Measurements from ENCODE around the gene STAC. TPM values are rescaled to one million over a fixed set of nuclear protein-coding genes. Genes with fewer than 3 reads are reported as not detected.

The STAC gene
- total RNA-seq, 1 donor: 3.3 TPM

DNA sequence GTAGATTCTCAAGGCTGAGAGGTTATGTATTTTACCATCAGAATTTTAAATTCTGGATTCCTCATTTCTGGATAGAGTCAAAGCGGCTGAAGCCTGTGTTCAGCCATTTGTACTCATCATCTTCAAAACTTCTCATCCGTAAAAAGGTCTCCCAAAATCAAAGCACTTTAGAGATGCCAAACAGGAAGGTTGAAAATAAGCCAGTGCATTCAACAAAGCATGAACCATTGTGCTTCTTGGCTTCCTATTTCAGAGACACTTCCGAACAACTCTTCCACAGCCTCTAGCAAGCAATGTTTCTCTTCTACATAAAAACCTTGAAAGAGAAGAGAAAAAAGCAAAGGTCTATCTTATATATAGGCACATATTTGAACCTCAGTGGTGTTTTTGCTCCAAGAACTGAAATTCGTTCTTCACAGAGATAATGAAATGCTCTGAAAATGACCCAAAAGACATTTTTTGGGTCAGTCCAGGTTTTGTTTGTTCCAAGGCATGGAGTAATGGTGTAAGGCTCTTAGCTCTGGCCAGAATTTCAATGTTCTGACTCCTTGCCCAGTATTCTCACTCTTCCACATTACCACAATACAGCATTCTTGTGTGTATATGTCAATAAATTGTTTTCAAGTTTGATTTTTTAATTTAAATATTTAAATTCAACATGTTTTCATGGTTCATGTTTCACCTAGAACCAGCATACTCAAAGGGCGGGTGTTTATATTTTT lies 163.1 kb downstream of the STAC start:
- TF ChIP-seq, protein P1, sequence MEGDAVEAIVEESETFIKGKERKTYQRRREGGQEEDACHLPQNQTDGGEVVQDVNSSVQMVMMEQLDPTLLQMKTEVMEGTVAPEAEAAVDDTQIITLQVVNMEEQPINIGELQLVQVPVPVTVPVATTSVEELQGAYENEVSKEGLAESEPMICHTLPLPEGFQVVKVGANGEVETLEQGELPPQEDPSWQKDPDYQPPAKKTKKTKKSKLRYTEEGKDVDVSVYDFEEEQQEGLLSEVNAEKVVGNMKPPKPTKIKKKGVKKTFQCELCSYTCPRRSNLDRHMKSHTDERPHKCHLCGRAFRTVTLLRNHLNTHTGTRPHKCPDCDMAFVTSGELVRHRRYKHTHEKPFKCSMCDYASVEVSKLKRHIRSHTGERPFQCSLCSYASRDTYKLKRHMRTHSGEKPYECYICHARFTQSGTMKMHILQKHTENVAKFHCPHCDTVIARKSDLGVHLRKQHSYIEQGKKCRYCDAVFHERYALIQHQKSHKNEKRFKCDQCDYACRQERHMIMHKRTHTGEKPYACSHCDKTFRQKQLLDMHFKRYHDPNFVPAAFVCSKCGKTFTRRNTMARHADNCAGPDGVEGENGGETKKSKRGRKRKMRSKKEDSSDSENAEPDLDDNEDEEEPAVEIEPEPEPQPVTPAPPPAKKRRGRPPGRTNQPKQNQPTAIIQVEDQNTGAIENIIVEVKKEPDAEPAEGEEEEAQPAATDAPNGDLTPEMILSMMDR (IDR thresholded peaks at IDR 0.05; ENCODE audit: extremely low read depth, low read depth, low read length): no peak

DNA sequence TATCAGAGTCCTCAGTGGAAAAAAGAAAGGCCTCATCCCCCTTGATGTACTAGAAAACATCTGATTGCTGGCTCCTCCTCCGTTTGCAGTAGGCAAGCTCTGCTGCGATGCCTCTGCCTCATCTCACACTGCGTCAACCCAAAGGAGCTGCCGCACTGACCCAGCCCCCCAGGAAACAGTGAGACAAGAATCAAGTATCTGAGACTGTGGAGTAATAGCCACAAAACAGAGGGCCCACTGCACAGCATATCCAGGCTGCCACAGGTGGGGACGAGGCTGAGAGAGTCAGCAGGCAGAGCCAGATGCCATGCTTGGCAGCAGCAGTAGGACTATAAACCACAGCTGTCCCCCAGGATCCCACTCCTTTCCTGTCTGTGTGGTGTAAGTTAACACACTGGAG lies 165.9 kb downstream of the STAC start:
- Histone ChIP-seq H3K27ac (ENCODE audit: low read depth, low read length) (no peak overlapping the region), H2AFZ (ENCODE audit: low read length) (no peak overlapping the region), H3K36me3 (ENCODE audit: insufficient read depth, low read length) (no peaks in the 10 kb centered on the region), H3K4me3 (ENCODE audit: insufficient read depth, low read length) (no peak overlapping the region), H3K9me3 (ENCODE audit: low read depth, low read length) (no peaks in the 10 kb centered on the region), H3K27me3 (ENCODE audit: insufficient read depth, low read length) (no peaks in the 10 kb centered on the region), H3K4me1 (ENCODE audit: insufficient read depth, low read length) (peaks cover 8% of the 10 kb centered on the region), H3K79me2 (ENCODE audit: insufficient read depth, low read length) (no peaks in the 10 kb centered on the region), H3K4me2 (ENCODE audit: insufficient read depth, low read length) (no peak overlapping the region), H4K20me1 (ENCODE audit: insufficient read depth, low read length) (no peaks in the 10 kb centered on the region)
- TF ChIP-seq, protein P1 (IDR thresholded peaks at IDR 0.05; ENCODE audit: extremely low read depth, low read depth, low read length): no peak
- peak; percentile 15 for DNase-seq (ENCODE audit: insufficient read length, low spot score, missing footprints)

More for the DNA sequence above, 163.1 kb downstream of the STAC start:
- no peaks in the 10 kb centered on the region for H4K20me1 ChIP-seq (ENCODE audit: insufficient read depth, low read length)
- DNase-seq (ENCODE audit: insufficient read length, low spot score, missing footprints): no peak
- H3K27me3 ChIP-seq (ENCODE audit: insufficient read depth, low read length): no peaks in the 10 kb centered on the region
- no peak overlapping the region for H3K27ac ChIP-seq (ENCODE audit: low read depth, low read length)
- H3K4me3 ChIP-seq (ENCODE audit: insufficient read depth, low read length): no peak overlapping the region
- H3K4me2 ChIP-seq (ENCODE audit: insufficient read depth, low read length): no peak overlapping the region
- H3K9me3 ChIP-seq (ENCODE audit: low read depth, low read length): no peaks in the 10 kb centered on the region
- H2AFZ ChIP-seq (ENCODE audit: low read length): no peak overlapping the region
- H3K36me3 ChIP-seq (ENCODE audit: insufficient read depth, low read length): no peaks in the 10 kb centered on the region
- no peaks in the 10 kb centered on the region for H3K79me2 ChIP-seq (ENCODE audit: insufficient read depth, low read length)
- H3K4me1 ChIP-seq (ENCODE audit: insufficient read depth, low read length): peaks cover 8% of the 10 kb centered on the region

DNA sequence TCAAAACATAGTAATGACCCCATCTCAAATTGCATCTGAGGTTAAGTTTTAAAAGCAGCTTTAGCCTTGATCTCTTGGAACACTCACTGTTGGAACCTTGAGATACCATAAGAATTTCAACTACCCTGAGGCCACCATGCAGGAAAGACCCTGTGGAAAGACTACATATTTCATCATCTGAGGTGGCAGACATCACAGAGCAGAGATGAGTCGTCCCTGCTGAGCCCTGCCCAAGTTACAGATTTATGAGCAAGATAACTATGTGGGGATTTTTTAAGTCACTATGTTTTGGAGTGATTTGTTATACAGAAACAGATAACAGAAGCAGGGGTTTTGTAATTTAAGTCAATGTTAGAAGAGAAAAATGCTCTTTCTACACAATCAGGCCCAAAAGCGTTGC lies 168.4 kb downstream of the STAC start:
- no peak for DNase-seq (ENCODE audit: insufficient read length, low spot score, missing footprints)
- H3K36me3 ChIP-seq (ENCODE audit: insufficient read depth, low read length): no peaks in the 10 kb centered on the region
- H3K79me2 ChIP-seq (ENCODE audit: insufficient read depth, low read length): no peaks in the 10 kb centered on the region
- TF ChIP-seq, protein P1 (IDR thresholded peaks at IDR 0.05; ENCODE audit: extremely low read depth, low read depth, low read length): no peak
- H3K27ac ChIP-seq (ENCODE audit: low read depth, low read length): no peak overlapping the region
- no peaks in the 10 kb centered on the region for H3K4me1 ChIP-seq (ENCODE audit: insufficient read depth, low read length)
- no peak overlapping the region for H3K4me3 ChIP-seq (ENCODE audit: insufficient read depth, low read length)
- H3K27me3 ChIP-seq (ENCODE audit: insufficient read depth, low read length): no peaks in the 10 kb centered on the region
- H3K9me3 ChIP-seq (ENCODE audit: low read depth, low read length): no peaks in the 10 kb centered on the region
- no peaks in the 10 kb centered on the region for H4K20me1 ChIP-seq (ENCODE audit: insufficient read depth, low read length)
- H2AFZ ChIP-seq (ENCODE audit: low read length): no peak overlapping the region
- H3K4me2 ChIP-seq (ENCODE audit: insufficient read depth, low read length): no peak overlapping the region

DNA sequence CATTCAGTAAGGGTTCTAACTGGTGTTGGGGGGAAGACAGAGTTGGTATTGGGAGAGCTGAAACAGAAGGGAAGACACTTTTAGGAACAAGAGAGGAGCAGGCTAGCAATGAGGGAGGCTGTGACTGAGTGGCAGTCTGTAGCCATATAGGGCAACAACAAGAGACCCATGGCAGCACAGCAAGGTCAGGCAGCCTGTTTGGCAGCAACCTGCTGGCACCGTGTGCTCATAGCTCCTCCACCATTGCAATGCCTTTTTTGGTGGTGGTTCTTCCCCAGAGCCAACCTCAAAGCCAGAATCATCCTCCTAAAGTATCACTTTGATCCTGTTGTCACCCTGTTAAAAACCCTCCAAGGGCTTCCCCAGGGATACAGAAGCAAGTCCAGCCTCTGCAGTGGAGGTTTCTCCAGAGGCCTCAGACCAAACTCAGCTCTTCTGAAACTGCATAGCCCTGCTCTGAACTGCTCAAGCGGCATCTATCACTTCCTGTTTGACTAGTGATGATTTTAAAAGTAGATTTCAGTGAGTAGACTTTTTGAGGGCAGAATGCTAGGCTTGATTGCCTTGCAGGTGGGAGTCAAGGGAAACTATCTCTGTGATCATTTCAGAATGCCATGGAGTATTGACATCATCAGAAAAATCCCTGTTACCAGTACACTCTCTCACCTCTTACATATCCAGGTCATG lies 176.9 kb downstream of the STAC start:
- Histone ChIP-seq H3K27me3 (ENCODE audit: insufficient read depth, low read length) (no peaks in the 10 kb centered on the region), H3K36me3 (ENCODE audit: insufficient read depth, low read length) (no peaks in the 10 kb centered on the region), H3K4me1 (ENCODE audit: insufficient read depth, low read length) (no peaks in the 10 kb centered on the region), H3K27ac (ENCODE audit: low read depth, low read length) (no peak overlapping the region), H3K4me2 (ENCODE audit: insufficient read depth, low read length) (no peak overlapping the region), H3K9me3 (ENCODE audit: low read depth, low read length) (no peaks in the 10 kb centered on the region), H2AFZ (ENCODE audit: low read length) (no peak overlapping the region), H3K79me2 (ENCODE audit: insufficient read depth, low read length) (no peaks in the 10 kb centered on the region), H4K20me1 (ENCODE audit: insufficient read depth, low read length) (no peaks in the 10 kb centered on the region), H3K4me3 (ENCODE audit: insufficient read depth, low read length) (no peak overlapping the region)
- TF ChIP-seq, protein P1 (IDR thresholded peaks at IDR 0.05; ENCODE audit: extremely low read depth, low read depth, low read length): no peak
- no peak for DNase-seq (ENCODE audit: insufficient read length, low spot score, missing footprints)
